Astrocyte of the cerebellum (primary cell): ENCODE measurements around the gene EIF2B2.

Source experiments
- DNase-seq: peaks from one replicate; pipeline ENCODE4 v3.0.0-alpha.2; 2011; ENCODE audit warnings: low read depth
- H3K4me3 ChIP-seq: 2 replicates; pipeline ENCODE4 v1.5.1; 2011; ENCODE audit warnings: mild to moderate bottlenecking, low read depth, low read length, moderate library complexity
- CTCF ChIP-seq: IDR thresholded peaks from 2 replicates; pipeline ENCODE4 v1.5.1; 2012; ENCODE audit warnings: low read length, low read depth, moderate library complexity, mild to moderate bottlenecking; ENCODE audit errors: missing control alignments
- in situ Hi-C: cut with HindIII; loops from 2 replicates; pipeline ENCODE4 v1.10.0; 2017; ENCODE audit warnings: low sequenced_read_pairs

The EIF2B2 gene

GRCh38 chr14:75049731-75050201, 47.0 kb downstream of the EIF2B2 start:
- in situ Hi-C loops: no loop called here
- TF ChIP-seq CTCF: no peak
- DNase-seq: no peak
- H3K4me3 ChIP-seq: no peak overlapping the region

- DNase-seq: peak; percentile 44
- H3K4me3 ChIP-seq: peak within 1 kb of the TSS; percentile 46
- no peak for TF ChIP-seq CTCF
- in situ Hi-C loops: no loop called here
Measured at GRCh38 chr14:75050852-75051555, 48.3 kb downstream of the EIF2B2 start, which contains the start of gene MLH3. Gene MLH3 (minus strand): TSS chr14:75051467. CDS start chr14:75049655, 1,812 bp downstream.

- in situ Hi-C loops: no loop called here
- no peak for TF ChIP-seq CTCF
- no peak for DNase-seq
- peak overlapping the region; percentile 46 for H3K4me3 ChIP-seq
Measured at GRCh38 chr14:75051556-75051899, 48.8 kb downstream of the EIF2B2 start.

- in situ Hi-C loops: no loop called here
- no peak overlapping the region for H3K4me3 ChIP-seq
- TF ChIP-seq CTCF: no peak
- DNase-seq: no peak
Measured at GRCh38 chr14:75053396-75054291, 50.9 kb downstream of the EIF2B2 start.

- no peak for DNase-seq
- TF ChIP-seq CTCF: no peak
- in situ Hi-C loops: no loop called here
- H3K4me3 ChIP-seq: no peak overlapping the region
Measured at GRCh38 chr14:75054421-75054820, 51.7 kb downstream of the EIF2B2 start.

- TF ChIP-seq CTCF: no peak
- no peak overlapping the region for H3K4me3 ChIP-seq
- DNase-seq: no peak
- in situ Hi-C loops: no loop called here
Measured at GRCh38 chr14:75059642-75060041, 56.9 kb downstream of the EIF2B2 start.
